ENCODE measurements around the gene ABCA13. TPM values are rescaled to one million over a fixed set of nuclear protein-coding genes. Genes with fewer than 3 reads are reported as not detected.

Gene ABCA13
- total and polyA plus RNA-seq, 2 donors (not counting 3 experiments of a cell fraction or from before 2014, with no cell fraction given), result 0.01 to 0.11 TPM

GRCh38 chr7:48381571-48381970 is 210.3 kb downstream of the ABCA13 start:
- H3K4me1 ChIP-seq (ENCODE audit: control insufficient read depth, extremely low read depth, insufficient read depth, low read length), result no peaks in the 10 kb centered on the region
- DNase-seq (ENCODE audit: low read depth, low spot score) (no peak), FAIRE-seq (no peak)
- no peaks in the 10 kb centered on the region for H3K9me1 ChIP-seq (replicated peaks; ENCODE audit: control insufficient read depth, extremely low read depth, insufficient read depth, low read length)
- no peak overlapping the region for H3K9ac ChIP-seq (replicated peaks; ENCODE audit: extremely low read depth, insufficient read depth, low read length)
- no peaks in the 10 kb centered on the region for H4K20me1 ChIP-seq (replicated peaks; ENCODE audit: control insufficient read depth, extremely low read depth, insufficient read depth, low read length)
- no peak overlapping the region for H3K4me2 ChIP-seq (ENCODE audit: insufficient read depth, low read length)
- H3K9me3 ChIP-seq (replicated peaks; ENCODE audit: control insufficient read depth, insufficient read depth, low read length), result no peaks in the 10 kb centered on the region
- no peaks in the 10 kb centered on the region for H3K36me3 ChIP-seq (ENCODE audit: control insufficient read depth in 2 of 2, extremely low read depth in 1 of 2, insufficient read depth in 2 of 2, low read length in 2 of 2)
- H3K27ac ChIP-seq (ENCODE audit: insufficient read depth, low read depth, low read length), result no peak overlapping the region
- H2AFZ ChIP-seq (ENCODE audit: low read depth, low read length), result no peak overlapping the region
- dilution Hi-C loops (cut with MboI; ENCODE audit: extremely low pct_ligation_motif_present, low sequenced_read_pairs), result no loop called here
- H3K4me3 ChIP-seq (replicated peaks in 1 of 3; ENCODE audit: insufficient read depth in 1 of 3, low read depth in 1 of 3, low read length in 3 of 3), result no peak overlapping the region
- ChIA-PET CTCF (no interaction called here), POLR2A (no interaction called here)
- TF ChIP-seq JUN (IDR thresholded peaks at IDR 0.05; ENCODE audit: borderline replicate concordance, insufficient read depth, insufficient read length, low read depth) (no peak), POLR2AphosphoS5 (IDR thresholded peaks at IDR 0.05; ENCODE audit: insufficient read depth, low read depth, low read length) (no peak), FOS (IDR thresholded peaks at IDR 0.05; ENCODE audit: borderline replicate concordance, insufficient read depth, low read length) (no peak), POLR2A (IDR thresholded peaks at IDR 0.05; ENCODE audit: low read depth, low read length) (no peak), MYC (IDR thresholded peaks at IDR 0.05; ENCODE audit: low read depth, low read length) (no peak), EZH2 (IDR thresholded peaks at IDR 0.05; ENCODE audit: borderline replicate concordance, low read depth, low read length, severe bottlenecking) (no peak), MAX (IDR thresholded peaks at IDR 0.05; ENCODE audit: insufficient read depth, insufficient read length) (no peak), GATA2 (IDR thresholded peaks at IDR 0.05; ENCODE audit: insufficient read depth, insufficient read length, low read depth, low read length) (no peak), CTCF (IDR thresholded peaks at IDR 0.05; ENCODE audit: extremely low read depth in 1 of 2, insufficient read depth in 1 of 2, low read depth in 1 of 2, low read length in 2 of 2) (no peak)
- no TSS peak for BruUV-seq (replicated peaks)
- intact Hi-C loops (cut with micrococcal nuclease), result no loop called here
- H3K27me3 ChIP-seq (ENCODE audit: control insufficient read depth in 2 of 2, insufficient read depth in 2 of 2, low read length in 2 of 2), result no peaks in the 10 kb centered on the region
- no peaks in the 10 kb centered on the region for H3K79me2 ChIP-seq (ENCODE audit: control insufficient read depth, insufficient read depth, low read length)
